IPS-18a (cell line): ENCODE data around the gene MAU2.
"Not testable (repeated sequence)": the region's sequence is repeated elsewhere in the genome, so short reads cannot be mapped to it uniquely, and the experiment has no call there.

Experiments used
- H3K27ac ChIP-seq: one replicate; pipeline ENCODE4 v1.5.1; 2013; ENCODE audit warnings: low read length
- H3K27me3 ChIP-seq: one replicate; pipeline ENCODE4 v1.6.1; 2013; ENCODE audit warnings: mild to moderate bottlenecking, low read length; ENCODE audit not compliant: control insufficient read depth, insufficient read depth
- H3K36me3 ChIP-seq: one replicate; pipeline ENCODE4 v1.6.1; 2013; ENCODE audit warnings: low read depth, low read length; ENCODE audit not compliant: control insufficient read depth
- H3K4me1 ChIP-seq: one replicate; pipeline ENCODE4 v1.6.1; 2013; ENCODE audit warnings: low read depth, low read length; ENCODE audit not compliant: control insufficient read depth
- H3K4me3 ChIP-seq: one replicate; pipeline ENCODE4 v1.5.1; 2013; ENCODE audit warnings: low read length
- H3K9ac ChIP-seq: one replicate; pipeline ENCODE4 v1.6.1; 2013; ENCODE audit warnings: mild to moderate bottlenecking, low read length, moderate library complexity
- H3K9me3 ChIP-seq: one replicate; pipeline ENCODE4 v1.6.1; 2013; ENCODE audit warnings: low read depth, low read length; ENCODE audit not compliant: control insufficient read depth

Gene MAU2

GRCh38 chr19:19350756-19351155 is 30.1 kb downstream of the MAU2 start:
- not testable (repeated sequence) for H3K4me3 ChIP-seq, H3K9me3 ChIP-seq, H3K9ac ChIP-seq, H3K27ac ChIP-seq, H3K4me1 ChIP-seq, H3K27me3 ChIP-seq
- H3K36me3 ChIP-seq = peaks cover 68% of the 10 kb centered on the region

- Histone ChIP-seq H3K4me3 (no peak overlapping the region), H3K27me3 (no peaks in the 10 kb centered on the region), H3K4me1 (no peaks in the 10 kb centered on the region), H3K9ac (no peak overlapping the region), H3K27ac (no peak overlapping the region), H3K36me3 (peaks cover 62% of the 10 kb centered on the region), H3K9me3 (no peaks in the 10 kb centered on the region)
These were observed 32.2 kb downstream of the MAU2 start for GRCh38 chr19:19352823-19353222.

DNA sequence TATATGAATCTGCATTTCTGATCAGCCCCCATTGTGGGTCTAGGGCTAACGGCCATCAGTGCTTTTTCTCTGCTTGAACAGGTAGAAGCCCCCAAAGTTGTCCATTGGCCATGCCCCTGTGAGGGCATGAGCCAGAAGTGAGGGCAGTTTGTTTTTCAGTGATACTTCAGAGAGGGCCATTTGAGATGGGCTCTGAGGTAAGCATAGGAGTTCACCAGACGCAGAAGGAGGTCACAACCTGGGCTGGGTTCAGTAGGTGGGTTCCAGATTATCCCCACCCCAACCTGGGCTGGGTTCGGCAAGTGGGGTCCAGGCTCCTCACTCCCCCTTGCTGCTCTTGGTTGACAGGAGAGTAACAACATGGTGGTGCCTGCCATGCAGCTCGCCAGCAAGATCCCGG is 33.4 kb downstream of the MAU2 start:
- H3K9ac ChIP-seq = no peak overlapping the region
- peaks cover 54% of the 10 kb centered on the region for H3K36me3 ChIP-seq
- H3K4me3 ChIP-seq = no peak overlapping the region
- no peaks in the 10 kb centered on the region for H3K9me3 ChIP-seq
- no peaks in the 10 kb centered on the region for H3K27me3 ChIP-seq
- no peaks in the 10 kb centered on the region for H3K4me1 ChIP-seq
- H3K27ac ChIP-seq = no peak overlapping the region

DNA sequence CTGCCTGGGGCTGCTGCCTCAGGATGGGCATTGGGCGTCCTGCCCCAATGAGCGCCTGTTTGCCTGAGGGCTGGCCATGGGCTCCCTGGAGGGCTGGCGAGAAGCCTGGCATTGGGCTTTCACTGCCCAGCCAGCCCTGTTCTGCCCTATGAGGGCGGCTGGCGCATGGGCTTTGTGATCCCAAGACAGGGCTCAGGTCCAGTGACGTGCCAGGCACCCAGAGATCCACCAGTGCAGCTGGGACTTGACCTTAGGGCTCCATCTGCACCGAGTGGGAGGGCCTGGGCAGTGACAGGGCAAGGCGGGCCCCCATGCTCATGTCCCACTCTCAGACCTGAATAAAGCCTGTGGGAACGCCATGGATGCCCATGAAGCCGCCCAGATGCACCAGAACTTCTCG is 34.3 kb downstream of the MAU2 start:
- Histone ChIP-seq H3K4me3 (no peak overlapping the region), H3K27ac (no peak overlapping the region), H3K9ac (no peak overlapping the region), H3K4me1 (no peaks in the 10 kb centered on the region), H3K36me3 (peaks cover 48% of the 10 kb centered on the region), H3K9me3 (no peaks in the 10 kb centered on the region), H3K27me3 (no peaks in the 10 kb centered on the region)

DNA sequence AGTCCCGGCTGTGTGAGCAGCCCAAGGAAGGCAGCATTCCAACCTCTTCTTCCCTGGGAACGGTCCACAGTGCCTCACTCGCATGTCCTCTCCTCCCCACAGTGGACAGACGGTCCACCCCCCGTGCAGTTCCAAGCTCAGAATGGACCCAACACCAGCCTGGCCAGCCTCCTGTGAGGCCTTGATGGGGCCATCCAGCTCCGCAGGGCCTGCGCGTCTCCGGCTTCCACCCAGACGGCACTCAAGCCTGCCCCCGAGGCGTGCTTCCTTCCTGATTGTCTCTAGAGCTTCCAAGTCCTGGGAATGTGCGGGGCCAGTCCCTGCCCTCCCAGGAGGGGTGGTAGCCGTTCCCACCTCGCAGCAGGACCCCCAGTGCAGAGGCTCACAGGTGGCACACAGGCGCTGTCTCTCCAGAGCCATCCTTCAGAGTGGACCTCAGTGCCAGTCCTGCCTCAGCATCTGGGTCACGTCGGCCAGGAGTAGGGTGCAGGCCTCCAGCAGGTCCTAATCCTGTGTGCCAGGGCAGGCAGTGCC is 35.0 kb downstream of the MAU2 start:
- H3K36me3 ChIP-seq = peaks cover 48% of the 10 kb centered on the region

GRCh38 chr19:19356500-19356899 is 35.9 kb downstream of the MAU2 start:
- H3K9me3 ChIP-seq = no peaks in the 10 kb centered on the region
- H3K27ac ChIP-seq = no peak overlapping the region
- peaks cover 48% of the 10 kb centered on the region for H3K36me3 ChIP-seq
- no peak overlapping the region for H3K9ac ChIP-seq
- no peaks in the 10 kb centered on the region for H3K4me1 ChIP-seq
- no peaks in the 10 kb centered on the region for H3K27me3 ChIP-seq
- no peak overlapping the region for H3K4me3 ChIP-seq

More for the DNA sequence above, 35.0 kb downstream of the MAU2 start:
- no peak overlapping the region for H3K9ac ChIP-seq
- no peaks in the 10 kb centered on the region for H3K27me3 ChIP-seq
- H3K4me1 ChIP-seq = no peaks in the 10 kb centered on the region
- no peaks in the 10 kb centered on the region for H3K9me3 ChIP-seq
- H3K27ac ChIP-seq = no peak overlapping the region
- no peak overlapping the region for H3K4me3 ChIP-seq

DNA sequence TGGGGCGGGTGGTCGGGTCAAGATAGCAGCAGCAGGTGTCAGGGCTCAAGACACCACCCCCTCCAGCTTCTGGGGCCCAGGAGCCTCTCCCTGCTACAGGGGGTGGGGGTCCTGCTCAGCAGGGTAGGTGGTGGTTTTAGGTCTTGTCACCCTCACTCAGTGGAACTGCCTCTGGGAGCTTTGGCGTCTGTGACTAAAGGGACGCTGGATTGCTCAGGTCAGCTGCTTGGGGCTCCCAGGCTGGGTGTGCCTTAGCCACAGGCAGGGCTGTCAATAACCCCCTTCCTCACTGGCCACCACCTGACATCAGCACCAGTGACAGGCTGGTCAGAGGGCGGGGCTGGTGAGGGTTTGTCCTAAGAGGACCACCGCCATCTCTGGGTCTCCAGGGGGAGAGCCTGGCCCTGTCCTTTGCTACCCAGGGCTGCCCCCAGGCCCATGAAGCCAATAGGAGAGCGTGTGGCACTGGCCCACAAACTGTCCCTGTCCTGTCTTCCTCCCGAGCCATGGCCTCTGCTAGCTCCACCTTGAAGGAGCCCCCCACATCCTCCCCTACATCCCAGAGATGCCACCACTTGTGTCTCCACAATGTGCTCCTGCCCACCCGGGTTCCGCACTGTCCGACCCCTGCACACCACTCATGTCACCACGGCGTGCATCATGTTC is 36.4 kb downstream of the MAU2 start:
- no peaks in the 10 kb centered on the region for H3K9me3 ChIP-seq
- H3K9ac ChIP-seq = no peak overlapping the region
- H3K4me3 ChIP-seq = no peak overlapping the region
- no peak overlapping the region for H3K27ac ChIP-seq
- peaks cover 45% of the 10 kb centered on the region for H3K36me3 ChIP-seq
- no peaks in the 10 kb centered on the region for H3K27me3 ChIP-seq
- H3K4me1 ChIP-seq = no peaks in the 10 kb centered on the region

DNA sequence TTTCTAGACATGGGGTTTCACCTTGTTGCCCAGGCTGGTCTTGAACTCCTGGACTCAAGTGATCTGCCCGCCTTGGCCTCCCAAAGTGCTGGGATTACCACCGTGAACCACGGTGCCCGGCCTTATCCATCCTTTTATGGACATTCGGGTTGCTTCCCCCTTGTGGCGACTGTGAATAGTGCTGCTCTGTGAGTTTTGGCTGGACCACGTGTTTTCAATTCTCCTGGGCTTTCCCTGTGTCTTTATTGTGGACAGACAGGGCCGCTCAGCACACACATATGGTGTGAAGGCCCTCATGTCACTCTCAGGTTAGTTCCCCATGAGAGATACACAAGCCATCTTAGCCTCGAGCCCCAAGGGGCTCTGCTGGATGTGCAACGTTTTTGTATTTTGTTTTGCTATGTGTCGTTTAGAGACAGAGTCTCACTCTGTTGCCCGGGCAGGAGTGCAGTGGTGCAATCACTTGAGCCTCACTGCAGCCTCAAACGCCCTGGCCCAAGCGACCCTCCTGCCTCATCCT is 40.5 kb downstream of the MAU2 start:
- no peak overlapping the region for H3K27ac ChIP-seq
- no peaks in the 10 kb centered on the region for H3K9me3 ChIP-seq
- H3K4me1 ChIP-seq = no peaks in the 10 kb centered on the region
- peaks cover 9% of the 10 kb centered on the region for H3K36me3 ChIP-seq
- no peak overlapping the region for H3K9ac ChIP-seq
- H3K27me3 ChIP-seq = no peaks in the 10 kb centered on the region
- H3K4me3 ChIP-seq = no peak overlapping the region

DNA sequence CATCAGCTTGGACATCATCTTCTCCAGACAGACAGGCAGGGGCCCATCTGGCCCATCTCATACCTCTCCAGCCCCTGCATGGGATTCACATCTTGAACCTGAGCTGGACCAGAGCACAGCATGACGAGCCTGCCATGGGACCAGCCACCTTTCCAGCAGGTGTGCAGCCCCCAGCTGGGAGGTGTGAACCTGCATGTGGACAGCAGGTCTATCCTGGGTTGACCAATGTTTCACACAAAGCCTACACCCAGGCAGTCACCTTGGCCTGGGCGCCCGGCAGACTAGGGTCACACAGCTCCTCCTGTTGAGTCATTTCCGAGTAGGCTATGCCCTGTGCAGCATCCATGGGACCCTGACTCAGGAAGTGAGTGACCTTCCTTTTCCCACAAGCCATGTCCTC is 41.4 kb downstream of the MAU2 start:
- Histone ChIP-seq H3K9ac (no peak overlapping the region), H3K36me3 (peaks cover 5% of the 10 kb centered on the region), H3K27me3 (no peaks in the 10 kb centered on the region), H3K9me3 (no peaks in the 10 kb centered on the region), H3K4me1 (peaks cover 4% of the 10 kb centered on the region), H3K27ac (no peak overlapping the region), H3K4me3 (no peak overlapping the region)

GRCh38 chr19:19366434-19367396 is 46.1 kb downstream of the MAU2 start:
- Histone ChIP-seq H3K4me1 (peaks cover 4% of the 10 kb centered on the region), H3K27ac (no peak overlapping the region), H3K9ac (no peak overlapping the region), H3K9me3 (no peaks in the 10 kb centered on the region), H3K27me3 (no peaks in the 10 kb centered on the region), H3K4me3 (no peak overlapping the region), H3K36me3 (no peaks in the 10 kb centered on the region)

DNA sequence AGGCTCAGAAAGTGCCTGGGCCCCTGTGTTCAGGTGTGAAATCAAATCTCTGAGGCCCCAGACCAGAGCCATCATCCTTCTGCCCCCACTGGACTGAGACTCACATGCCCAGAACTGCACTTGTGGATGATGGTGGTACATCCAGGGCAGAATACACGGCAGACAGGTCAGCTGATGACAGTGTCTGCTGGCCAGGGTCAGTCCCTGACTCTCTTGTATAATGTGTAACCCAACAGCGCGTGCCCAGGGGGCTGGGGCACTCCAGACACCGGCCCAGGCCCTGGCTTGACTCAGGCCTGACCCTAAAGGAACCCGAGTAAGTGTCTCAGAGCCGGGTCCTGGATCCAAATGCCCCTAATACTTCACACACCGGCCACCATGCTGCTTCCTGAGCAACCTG is 47.5 kb downstream of the MAU2 start:
- Histone ChIP-seq H3K4me1 (peaks cover 4% of the 10 kb centered on the region), H3K36me3 (no peaks in the 10 kb centered on the region), H3K9me3 (no peaks in the 10 kb centered on the region), H3K9ac (no peak overlapping the region), H3K27me3 (no peaks in the 10 kb centered on the region), H3K4me3 (no peak overlapping the region), H3K27ac (no peak overlapping the region)
